Measurements from ENCODE around the gene HOXB4. TPM values are rescaled to one million over a fixed set of nuclear protein-coding genes. Genes with fewer than 3 reads are reported as not detected.

The HOXB4 gene
- total RNA-seq, 4 donors from 2014 or later = 0.18 to 1.8 (median 0.51) TPM

GRCh38 chr17:48611681-48612455, 33.7 kb upstream of the HOXB4 start:
- Histone ChIP-seq H3K36me3 (no peaks in the 10 kb centered on the region), H3K27ac (peak overlapping the region in 3 of 4 donors; percentile 65 to 66 (median 65)), H3K27me3 (peaks cover 95 to 98% (median 98%) of the 10 kb centered on the region in 3 donors), H3K4me3 (peak overlapping the region; percentile 45 to 64 (median 51)), H3K9me3 (no peaks in the 10 kb centered on the region), H3K4me1 (peaks cover 4 to 27% of the 10 kb centered on the region in 2 donors)
- intact Hi-C loops (cut with DNase I; ENCODE audit: low total_unique reads) = loop anchor here (2.0 kb wide), 1 partner anchor 33 kb away; the partner anchor contains the start of gene HOXB4
- DNase-seq (no peak), ATAC-seq (no peak)
- TF ChIP-seq CTCF (IDR thresholded peaks at IDR 0.05 in 4 of 5, conservative IDR thresholded peaks at IDR 0.05 in 1 of 5) = no peak
- TF ChIP-seq POLR2A (IDR thresholded peaks at IDR 0.05) = no peak
- in situ Hi-C loops (cut with MboI; ENCODE audit: low sequenced_read_pairs in 4 of 4) = no loop called here

DNA sequence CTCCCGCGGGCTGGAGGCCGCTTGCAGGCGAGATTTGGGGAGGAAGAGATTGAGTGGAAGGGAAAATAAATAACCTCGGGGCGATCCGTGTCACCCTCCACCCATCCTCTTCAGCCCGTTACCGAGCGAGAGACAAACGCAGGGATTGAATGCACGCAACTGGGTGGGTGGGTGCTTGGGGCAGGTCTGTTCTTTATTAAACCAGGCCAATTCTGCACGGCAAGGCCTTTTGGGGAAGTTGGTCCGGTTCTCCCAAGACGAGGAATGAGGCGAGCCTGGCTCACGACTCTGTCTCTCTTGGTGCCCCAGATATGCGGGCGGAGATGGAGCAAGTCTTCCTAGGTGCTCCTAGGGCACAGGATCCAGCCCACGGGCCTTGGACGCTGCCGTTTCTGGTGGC, 33.1 kb upstream of the HOXB4 start:
- no peak for ATAC-seq
- no peak for DNase-seq
- no peak for TF ChIP-seq POLR2A (IDR thresholded peaks at IDR 0.05)
- no peak for TF ChIP-seq CTCF (IDR thresholded peaks at IDR 0.05 in 4 of 5, conservative IDR thresholded peaks at IDR 0.05 in 1 of 5)
- Histone ChIP-seq H3K4me3 (peak overlapping the region; percentile 45 to 64 (median 56)), H3K36me3 (no peaks in the 10 kb centered on the region), H3K4me1 (peaks cover 4 to 27% of the 10 kb centered on the region in 2 donors), H3K27me3 (peaks cover 94 to 98% (median 98%) of the 10 kb centered on the region in 3 donors), H3K27ac (peak overlapping the region in 3 of 4 donors; percentile 65 to 66 (median 65)), H3K9me3 (no peaks in the 10 kb centered on the region)
- intact Hi-C loops (cut with DNase I; ENCODE audit: low total_unique reads) = loop anchor here (2.0 kb wide), 1 partner anchor 32 kb away; the partner anchor contains the start of gene HOXB4
- in situ Hi-C loops (cut with MboI; ENCODE audit: low sequenced_read_pairs in 4 of 4) = no loop called here

DNA sequence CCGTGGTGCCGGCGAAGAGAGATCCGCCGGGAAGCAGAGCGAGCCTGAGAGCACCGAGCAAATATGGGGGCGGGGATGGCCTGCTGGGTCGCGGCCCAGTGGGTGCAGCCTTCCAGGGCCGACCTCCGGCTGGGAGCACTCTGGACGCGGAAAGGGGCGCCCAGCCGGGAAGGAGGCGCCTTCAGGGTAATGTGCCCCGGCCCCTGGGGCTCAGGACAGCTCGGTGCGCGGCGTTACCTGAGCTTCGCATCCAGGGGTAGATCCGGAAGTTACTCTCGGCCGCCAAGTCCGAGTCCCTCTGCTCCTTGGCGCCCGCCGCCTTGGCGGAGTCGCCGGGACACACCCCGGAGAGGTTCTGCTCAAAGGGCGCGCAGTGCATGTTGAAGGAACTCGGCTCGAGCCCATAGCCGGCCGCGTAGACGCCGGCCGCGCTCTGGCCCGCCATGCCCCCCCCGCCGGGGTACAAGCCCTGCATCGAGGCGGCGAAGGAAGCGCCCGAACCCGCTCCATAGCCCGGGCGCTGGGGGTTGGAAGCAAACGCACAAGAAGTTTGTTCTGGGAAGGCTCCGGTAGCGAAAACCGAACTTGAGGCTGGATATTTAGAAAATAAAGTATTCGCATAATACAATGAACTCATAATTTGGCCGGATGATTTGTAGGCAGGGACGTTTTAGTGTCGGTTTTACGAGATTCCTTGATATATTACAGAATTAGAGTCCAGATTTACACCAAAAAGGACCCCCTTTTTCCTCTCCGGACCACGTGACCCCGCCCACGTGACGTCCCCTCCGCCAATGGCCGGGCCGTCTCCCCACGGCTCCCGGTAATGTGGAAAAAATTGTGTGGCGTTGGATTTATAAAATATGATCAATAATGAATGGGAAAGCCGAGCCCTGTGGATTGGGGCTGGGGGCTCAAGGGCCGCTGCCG, 32.4 kb upstream of the HOXB4 start, which contains the start of gene HOXB7:
Gene HOXB7, minus strand, starts transcription at position 736 of the 930 bp plus-strand sequence. Its CDS starts 99 bp downstream, at position 637.
- DNase-seq = peak in 1 of 2 donors; percentile 39
- in situ Hi-C loops (cut with MboI; ENCODE audit: low sequenced_read_pairs in 4 of 4) = no loop called here
- Histone ChIP-seq H3K4me3 (peak within 1 kb of the TSS; percentile 45 to 64 (median 56)), H3K27ac (peak within 1 kb of the TSS; percentile 16 to 66 (median 65)), H3K9me3 (no peaks in the 10 kb centered on the region), H3K36me3 (no peaks in the 10 kb centered on the region), H3K27me3 (peaks cover 94 to 98% (median 98%) of the 10 kb centered on the region in 3 donors), H3K4me1 (peaks cover 4 to 27% of the 10 kb centered on the region in 2 donors)
- intact Hi-C loops (cut with DNase I; ENCODE audit: low total_unique reads) = loop anchor here (2.0 kb wide), 1 partner anchor 32 kb away; the partner anchor contains the start of gene HOXB4
- ATAC-seq = peak; percentile 25 to 48
- TF ChIP-seq POLR2A (IDR thresholded peaks at IDR 0.05) (no peak), CTCF (IDR thresholded peaks at IDR 0.05 in 4 of 5, conservative IDR thresholded peaks at IDR 0.05 in 1 of 5) (no peak)

DNA sequence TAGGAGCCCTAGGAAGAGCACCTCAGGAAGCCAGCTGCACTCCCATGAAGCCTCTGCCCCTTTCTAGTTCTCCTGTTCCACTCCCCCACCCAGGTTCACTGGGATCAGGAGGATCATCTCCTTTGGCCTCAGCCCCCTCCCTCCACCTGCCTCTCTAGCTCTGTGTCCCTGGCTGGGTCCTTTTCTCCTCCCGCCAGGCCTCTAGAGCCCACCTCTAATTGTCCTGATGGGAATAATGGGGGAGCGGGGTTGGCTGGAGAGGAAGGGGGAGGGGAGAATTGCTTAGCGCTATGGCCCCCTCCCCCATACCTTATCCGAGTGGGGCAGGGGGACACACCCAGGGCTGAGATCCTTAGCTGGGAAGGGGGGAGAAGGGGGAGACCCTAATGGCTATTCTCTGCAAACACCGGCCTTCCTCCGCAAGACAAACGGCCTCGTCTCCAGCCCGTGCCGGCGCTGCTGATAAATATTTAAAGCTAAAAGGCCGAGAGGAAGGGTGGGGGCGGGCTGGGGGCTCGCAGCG, 31.7 kb upstream of the HOXB4 start:
- Histone ChIP-seq H3K4me3 (peak overlapping the region; percentile 45 to 64 (median 56)), H3K36me3 (no peaks in the 10 kb centered on the region), H3K27me3 (peaks cover 94 to 98% (median 98%) of the 10 kb centered on the region in 3 donors), H3K9me3 (no peaks in the 10 kb centered on the region), H3K27ac (peak overlapping the region in 3 of 4 donors; percentile 65 to 66 (median 65)), H3K4me1 (peaks cover 4 to 27% of the 10 kb centered on the region in 2 donors)
- ATAC-seq (no peak), DNase-seq (no peak)
- intact Hi-C loops (cut with DNase I; ENCODE audit: low total_unique reads) (loop anchor here (2.0 kb wide), 1 partner anchor 31 kb away; the partner anchor contains the start of gene HOXB4), in situ Hi-C loops (cut with MboI; ENCODE audit: low sequenced_read_pairs in 4 of 4) (no loop called here)
- no peak for TF ChIP-seq CTCF (IDR thresholded peaks at IDR 0.05 in 4 of 5, conservative IDR thresholded peaks at IDR 0.05 in 1 of 5)
- TF ChIP-seq POLR2A (IDR thresholded peaks at IDR 0.05) = no peak

Measured in gastrocnemius medialis (tissue), 4 donors.